Measurements from ENCODE around the gene CMTM2. TPM values are rescaled to one million over a fixed set of nuclear protein-coding genes. Genes with fewer than 3 reads are reported as not detected.
A peak's percentile ranks its signal among the peaks of the same experiment; 100 is the strongest.
"Not testable (repeated sequence)": the region's sequence is repeated elsewhere in the genome, so short reads cannot be mapped to it uniquely, and the experiment has no call there.

Gene CMTM2
- total RNA-seq, 1 experiment from 2014 or later, result not detected

- no peak for DNase-seq
- Histone ChIP-seq H3K9me3 (no peaks in the 10 kb centered on the region), H3K27me3 (no peaks in the 10 kb centered on the region), H3K36me3 (no peaks in the 10 kb centered on the region), H3K4me3 (no peak overlapping the region)
These were observed 15.5 kb downstream of the CMTM2 start for GRCh38 chr16:66594739-66595138.

GRCh38 chr16:66596559-66596958 is 17.3 kb downstream of the CMTM2 start:
- H3K9me3 ChIP-seq, DNase-seq, H3K27me3 ChIP-seq, H3K4me3 ChIP-seq, H3K36me3 ChIP-seq: not testable (repeated sequence)

GRCh38 chr16:66596986-66597848 is 18.0 kb downstream of the CMTM2 start:
- Histone ChIP-seq H3K27me3 (no peaks in the 10 kb centered on the region), H3K4me3 (no peak overlapping the region), H3K36me3 (no peaks in the 10 kb centered on the region), H3K9me3 (no peaks in the 10 kb centered on the region)
- DNase-seq, result no peak

- no peaks in the 10 kb centered on the region for H3K27me3 ChIP-seq
- H3K4me3 ChIP-seq, result no peak overlapping the region
- H3K36me3 ChIP-seq, result no peaks in the 10 kb centered on the region
- no peak for DNase-seq
- H3K9me3 ChIP-seq, result no peaks in the 10 kb centered on the region
These were observed 18.8 kb downstream of the CMTM2 start for GRCh38 chr16:66598111-66598510.

GRCh38 chr16:66599726-66600125 is 20.5 kb downstream of the CMTM2 start:
- Histone ChIP-seq H3K4me3 (no peak overlapping the region), H3K36me3 (no peaks in the 10 kb centered on the region), H3K9me3 (no peaks in the 10 kb centered on the region), H3K27me3 (no peaks in the 10 kb centered on the region)
- DNase-seq, result no peak

- Histone ChIP-seq H3K4me3 (no peak overlapping the region), H3K36me3 (no peaks in the 10 kb centered on the region), H3K27me3 (no peaks in the 10 kb centered on the region), H3K9me3 (no peaks in the 10 kb centered on the region)
- no peak for DNase-seq
These were observed 21.2 kb downstream of the CMTM2 start for GRCh38 chr16:66600477-66600876.

GRCh38 chr16:66601471-66601870 is 22.2 kb downstream of the CMTM2 start:
- DNase-seq, result no peak
- no peaks in the 10 kb centered on the region for H3K9me3 ChIP-seq
- no peaks in the 10 kb centered on the region for H3K27me3 ChIP-seq

GRCh38 chr16:66603537-66604375 is 24.5 kb downstream of the CMTM2 start:
- no peaks in the 10 kb centered on the region for H3K27me3 ChIP-seq
- no peaks in the 10 kb centered on the region for H3K9me3 ChIP-seq
- peak overlapping the region; percentile 74 for H3K4me3 ChIP-seq
- DNase-seq, result peak; percentile 63
- H3K36me3 ChIP-seq, result peaks cover 1% of the 10 kb centered on the region; the same call in 1 of the 2 replicates

More at GRCh38 chr16:66601471-66601870, 22.2 kb downstream of the CMTM2 start:
- no peak overlapping the region for H3K4me3 ChIP-seq
- H3K36me3 ChIP-seq, result no peaks in the 10 kb centered on the region

GRCh38 chr16:66604376-66605176 is 25.3 kb downstream of the CMTM2 start, which contains the start of gene CMTM3:
Gene CMTM3, plus strand, starts transcription at chr16:66604704. Its CDS starts 102 bp downstream, at chr16:66604806.
- H3K27me3 ChIP-seq, result no peaks in the 10 kb centered on the region
- H3K9me3 ChIP-seq, result no peaks in the 10 kb centered on the region
- peak; percentile 53 for DNase-seq
- peaks cover 6% of the 10 kb centered on the region; the same call in 1 of the 2 replicates for H3K36me3 ChIP-seq
- peak within 1 kb of the TSS; percentile 74 for H3K4me3 ChIP-seq

- peak; percentile 59 for DNase-seq
- H3K9me3 ChIP-seq, result no peaks in the 10 kb centered on the region
- H3K36me3 ChIP-seq, result peaks cover 13% of the 10 kb centered on the region; the same call in 1 of the 2 replicates
- H3K27me3 ChIP-seq, result no peaks in the 10 kb centered on the region
- H3K4me3 ChIP-seq, result peak overlapping the region; percentile 74
These were observed 26.1 kb downstream of the CMTM2 start for GRCh38 chr16:66605177-66605978.

- Histone ChIP-seq H3K4me3 (peak overlapping the region; percentile 74), H3K27me3 (no peaks in the 10 kb centered on the region), H3K36me3 (peaks cover 13% of the 10 kb centered on the region; the same call in 1 of the 2 replicates), H3K9me3 (no peaks in the 10 kb centered on the region)
- DNase-seq, result no peak
These were observed 26.9 kb downstream of the CMTM2 start for GRCh38 chr16:66605979-66606751.

GRCh38 chr16:66608241-66609138 is 29.2 kb downstream of the CMTM2 start:
- Histone ChIP-seq H3K4me3 (no peak overlapping the region), H3K27me3 (no peaks in the 10 kb centered on the region), H3K9me3 (no peaks in the 10 kb centered on the region), H3K36me3 (peaks cover 13% of the 10 kb centered on the region)
- peak; percentile 74 for DNase-seq

- no peak for DNase-seq
- Histone ChIP-seq H3K9me3 (no peaks in the 10 kb centered on the region), H3K4me3 (no peak overlapping the region), H3K36me3 (peaks cover 13% of the 10 kb centered on the region), H3K27me3 (no peaks in the 10 kb centered on the region)
These were observed 29.9 kb downstream of the CMTM2 start for GRCh38 chr16:66609139-66609510.

GRCh38 chr16:66610111-66610820 is 31.0 kb downstream of the CMTM2 start:
- no peak for DNase-seq
- Histone ChIP-seq H3K27me3 (no peaks in the 10 kb centered on the region), H3K4me3 (no peak overlapping the region), H3K36me3 (peaks cover 13% of the 10 kb centered on the region), H3K9me3 (no peaks in the 10 kb centered on the region)

Measured in MG63 (cell line).